ENCODE data around the gene ARSG. TPM values are rescaled to one million over a fixed set of nuclear protein-coding genes. Genes with fewer than 3 reads are reported as not detected.

ARSG gene
- total and polyA plus RNA-seq, 2 of the 13 experiments (the other 11 are each of a cell fraction or from before 2014, with no cell fraction given) = 3.7 to 15.2 TPM

GRCh38 chr17:68290955-68291835 is at the start of gene ARSG, which contains the start of gene SLC16A6 (continued):
- TF ChIP-seq ZBTB44 (CRISPR knock-in tag; IDR thresholded peaks at IDR 0.05) (no peak), ZNF616 (CRISPR knock-in tag; IDR thresholded peaks at IDR 0.05; ENCODE audit: low read depth) (0 out of 2 replicates have a peak, but pooled peaks have one; percentile 19), ARID5B (CRISPR knock-in tag; IDR thresholded peaks at IDR 0.05) (no peak), BATF2 (CRISPR knock-in tag; IDR thresholded peaks at IDR 0.05) (no peak), POLR2AphosphoS5 (IDR thresholded peaks at IDR 0.05; ENCODE audit: low read depth, low read length) (no peak), DRAP1 (CRISPR knock-in tag; IDR thresholded peaks at IDR 0.05) (no peak; the same call in 1 of the 2 replicates), ZNF792 (CRISPR knock-in tag; IDR thresholded peaks at IDR 0.05) (no peak; the same call in 1 of the 2 replicates), ZHX2 (IDR thresholded peaks at IDR 0.05; ENCODE audit: low read depth) (no peak), ZHX2 (CRISPR knock-in tag; IDR thresholded peaks at IDR 0.05; ENCODE audit: borderline replicate concordance) (peak; percentile 95; the same call in 1 of the 2 replicates), U2AF2 (IDR thresholded peaks at IDR 0.05; ENCODE audit: low read depth, low read length) (no peak), ZNF841 (CRISPR knock-in tag; IDR thresholded peaks at IDR 0.05; ENCODE audit: borderline replicate concordance) (no peak), KLF15 (CRISPR knock-in tag; IDR thresholded peaks at IDR 0.05; ENCODE audit: borderline replicate concordance) (no peak), MBNL3 (CRISPR knock-in tag; conservative IDR thresholded peaks at IDR 0.05) (no peak), SOX13 (IDR thresholded peaks at IDR 0.05) (no peak), SOX13 (CRISPR knock-in tag; conservative IDR thresholded peaks at IDR 0.05 in 1 of 2, IDR thresholded peaks at IDR 0.05 in 1 of 2) (no peak)
